Bone marrow (tissue), 2 donors: ENCODE data around the gene POLN.
"Not testable (repeated sequence)": the region's sequence is repeated elsewhere in the genome, so short reads cannot be mapped to it uniquely, and the experiment has no call there.

ENCODE experiments used
- DNase-seq, 2 donors: peaks; one replicate each; lab custom pipeline; 2025; lab: John Stamatoyannopoulos, UW

The POLN gene

GRCh38 chr4:2251795-2252529 is 10.0 kb upstream of the POLN start:
- DNase-seq = no peak

- DNase-seq = no peak
Observed at GRCh38 chr4:2251073-2251794, 9.3 kb upstream of the POLN start.

GRCh38 chr4:2250357-2251072 is 8.6 kb upstream of the POLN start:
- DNase-seq = no peak

GRCh38 chr4:2249526-2250356 is 7.8 kb upstream of the POLN start:
- DNase-seq = no peak

- DNase-seq = no peak
Observed at GRCh38 chr4:2248821-2249261, 6.9 kb upstream of the POLN start.

- DNase-seq = no peak
Observed at GRCh38 chr4:2248044-2248780, 6.3 kb upstream of the POLN start.

GRCh38 chr4:2247128-2248043 is 5.5 kb upstream of the POLN start:
- DNase-seq = no peak

- no peak for DNase-seq
Observed at GRCh38 chr4:2246384-2247127, 4.6 kb upstream of the POLN start.

- no peak for DNase-seq
Observed at GRCh38 chr4:2245787-2246275, 3.9 kb upstream of the POLN start.

GRCh38 chr4:2245057-2245786 is 3.3 kb upstream of the POLN start:
- no peak for DNase-seq

- peak in 1 of 2 donors; percentile 48 for DNase-seq
Observed at GRCh38 chr4:2243681-2244380, 1.9 kb upstream of the POLN start.

GRCh38 chr4:2241003-2241402 is 918 bp downstream of the POLN start:
- no peak for DNase-seq

GRCh38 chr4:2236944-2237666 is 4.8 kb downstream of the POLN start:
- no peak for DNase-seq

- DNase-seq = no peak
Observed at GRCh38 chr4:2231082-2231481, 10.8 kb downstream of the POLN start.

- no peak for DNase-seq
Observed at GRCh38 chr4:2226261-2226660, 15.7 kb downstream of the POLN start.

GRCh38 chr4:2222838-2223237 is 19.1 kb downstream of the POLN start:
- DNase-seq = no peak

- DNase-seq = not testable (repeated sequence)
Observed at GRCh38 chr4:2221378-2221777, 20.5 kb downstream of the POLN start.
